ENCODE results near the gene LY6G6F.

DNA sequence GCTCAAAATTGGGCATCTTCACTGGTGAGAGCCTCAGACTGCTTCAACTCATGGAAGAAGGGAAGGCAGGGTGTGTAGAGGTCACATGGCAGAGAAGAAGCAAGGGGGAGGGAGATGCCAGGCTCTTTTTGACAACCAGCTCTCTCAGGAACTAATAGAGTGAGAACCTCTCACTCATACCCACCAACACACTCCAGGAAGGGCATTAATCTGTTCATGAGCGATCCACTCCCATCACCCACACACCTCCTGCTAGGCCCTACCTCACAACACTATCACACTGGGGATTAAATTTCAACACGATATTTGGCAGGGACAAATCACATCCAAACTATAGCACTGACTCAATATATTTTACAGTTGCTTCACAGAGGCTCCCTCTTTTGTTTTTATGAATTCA lies 35.1 kb downstream of the LY6G6F start:
- TF ChIP-seq HDGF (IDR thresholded peaks at IDR 0.05; ENCODE audit: borderline replicate concordance) = no peak
- TF ChIP-seq FOXM1 (IDR thresholded peaks at IDR 0.05; ENCODE audit: borderline replicate concordance) = no peak
- no peak for TF ChIP-seq TARDBP (IDR thresholded peaks at IDR 0.05)

All from HEK293T (cell line).